GM21526 (cell line): ENCODE data around the gene ADCY2.

Experiments
- ATAC-seq: cut with Tn5 transposase; IDR thresholded peaks from one replicate; pipeline ENCODE4 v1.9.1; 2021; ENCODE audit warnings: moderate library complexity; ENCODE audit not compliant: unreplicated experiment, low FRiP score

ADCY2 gene

DNA sequence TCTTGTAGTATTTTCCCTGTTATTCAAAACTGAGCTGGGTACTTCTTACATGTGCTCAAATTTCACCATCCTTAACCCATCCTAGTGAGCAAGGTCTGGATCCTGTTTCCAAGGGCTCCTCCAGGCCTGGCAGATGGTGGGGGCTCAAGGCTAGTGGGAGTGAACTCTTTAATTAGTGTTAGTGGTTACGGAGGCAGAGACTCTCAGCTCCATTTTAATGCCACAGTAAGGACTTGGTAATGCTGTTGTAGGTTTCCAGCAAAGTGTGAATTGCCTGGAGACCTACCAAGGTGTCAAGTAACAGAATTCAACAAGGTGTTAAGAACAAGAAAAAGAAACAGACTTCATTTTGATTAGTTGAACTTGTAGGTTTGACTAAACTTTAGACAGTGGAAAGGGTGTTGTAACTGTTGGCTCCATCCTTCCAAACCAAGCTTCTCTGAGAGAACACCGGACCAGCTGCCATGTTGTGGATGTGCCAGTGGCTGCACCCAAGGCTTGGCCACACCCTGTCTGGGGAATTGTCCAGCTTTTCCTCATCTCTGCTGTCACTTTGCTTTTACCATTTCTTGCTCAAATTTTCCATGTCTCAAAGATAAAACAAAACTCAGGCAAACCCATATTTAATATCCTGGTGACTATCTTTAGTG is 98.7 kb downstream of the ADCY2 start:
- ATAC-seq, result no peak

DNA sequence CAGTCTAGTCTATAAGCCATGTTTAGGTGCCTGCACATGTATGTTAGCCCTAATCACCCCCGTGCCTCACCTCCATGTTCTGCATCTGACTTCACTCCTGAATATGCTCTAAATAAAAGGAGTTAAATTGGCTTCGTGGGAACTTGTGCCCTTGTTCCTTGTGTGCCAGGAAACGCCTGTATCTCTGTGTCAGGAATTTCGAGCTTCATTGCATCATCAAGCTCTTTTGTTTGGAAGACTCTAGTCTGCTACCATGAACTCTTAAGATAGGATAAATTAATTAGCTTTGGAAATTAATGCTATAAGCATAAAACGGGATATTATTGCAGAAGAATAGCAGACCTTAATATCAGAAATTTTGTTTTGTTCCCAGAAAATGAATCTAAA is 99.2 kb downstream of the ADCY2 start:
- ATAC-seq, result no peak

DNA sequence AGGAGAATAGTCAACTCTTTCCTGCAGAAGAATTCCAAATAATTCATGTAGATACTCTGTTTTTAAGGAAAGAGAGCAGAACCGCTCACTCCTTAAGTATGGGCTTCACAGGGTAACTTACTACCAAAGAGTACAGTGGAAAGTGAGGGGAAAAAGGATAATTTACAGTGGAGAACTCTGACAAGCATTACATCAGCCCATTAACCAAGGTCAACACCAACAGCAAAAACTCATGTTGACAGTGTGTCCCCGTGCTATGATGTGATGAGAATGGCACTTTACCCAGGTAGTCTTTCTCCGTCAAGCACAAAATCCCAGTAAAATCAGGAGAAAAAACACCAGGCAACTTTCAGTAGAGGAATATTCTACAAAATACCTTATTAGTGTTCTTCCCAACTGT is 104.3 kb downstream of the ADCY2 start:
- ATAC-seq, result no peak

DNA sequence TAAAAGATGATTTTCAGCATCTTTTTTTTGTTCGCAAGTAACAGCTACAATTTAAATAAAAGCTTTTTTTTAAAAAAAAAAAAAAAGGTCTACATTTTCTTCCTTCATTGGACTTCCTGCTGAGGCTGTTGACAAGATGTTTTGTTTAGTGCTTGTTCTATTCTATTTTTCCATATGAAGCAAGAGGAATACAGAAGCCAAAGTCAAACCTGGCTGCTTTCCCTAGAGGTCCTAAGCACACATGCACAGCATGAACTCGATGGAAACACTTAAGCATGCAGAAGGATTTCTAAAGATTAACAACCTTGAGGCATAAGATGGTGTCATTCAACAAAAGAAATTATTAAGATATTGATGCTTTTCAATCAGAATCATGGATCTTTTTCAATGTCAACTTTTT is 105.1 kb downstream of the ADCY2 start:
- no peak for ATAC-seq

DNA sequence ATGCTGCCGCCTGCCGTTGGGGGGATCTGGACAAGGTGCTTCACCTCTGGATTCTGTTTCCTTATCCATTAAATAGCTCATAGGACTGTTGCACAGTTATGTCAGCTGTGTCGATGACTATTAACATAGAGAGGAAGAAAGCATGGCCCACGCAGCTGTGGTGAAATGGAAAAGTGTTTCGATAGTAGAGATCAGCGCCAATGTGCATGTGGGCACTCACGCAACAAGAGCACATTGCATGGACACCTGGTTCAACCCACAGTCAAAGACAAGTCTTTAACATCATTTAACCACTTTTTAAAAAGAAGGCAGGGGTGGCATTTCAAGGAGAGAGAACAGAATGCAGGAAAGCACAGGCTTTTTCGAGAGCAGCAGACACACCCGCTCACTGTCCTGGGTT is 107.6 kb downstream of the ADCY2 start:
- no peak for ATAC-seq

DNA sequence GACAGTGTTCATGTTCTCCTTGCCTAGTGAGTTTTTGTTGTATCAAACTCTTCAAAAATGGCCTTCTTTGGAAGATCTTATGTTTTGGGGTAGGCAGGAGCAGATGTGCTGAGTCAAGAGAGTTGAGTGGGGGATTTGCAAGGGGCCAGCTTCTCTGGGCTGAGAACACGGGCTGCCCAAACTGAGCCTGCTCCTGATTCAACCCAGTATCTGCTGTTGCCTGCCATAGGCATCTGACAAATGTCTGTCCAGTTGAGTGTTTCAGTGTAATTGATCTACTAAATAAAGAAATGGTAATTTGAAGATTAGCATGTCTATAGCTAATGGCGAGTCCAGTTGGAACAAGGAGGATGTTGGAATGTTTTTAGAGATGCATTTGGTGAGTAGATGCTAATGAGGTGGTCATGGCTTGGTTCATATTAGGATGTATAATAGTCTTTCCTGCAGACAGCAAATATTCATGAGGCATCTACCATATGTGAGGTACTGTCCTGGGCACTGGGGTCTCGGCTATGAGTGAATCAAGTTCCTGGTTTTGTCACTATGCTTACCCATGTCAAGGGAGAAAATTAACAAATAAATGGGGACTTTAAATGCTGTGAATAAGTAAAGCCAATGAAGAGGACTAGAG is 119.5 kb downstream of the ADCY2 start:
- no peak for ATAC-seq

DNA sequence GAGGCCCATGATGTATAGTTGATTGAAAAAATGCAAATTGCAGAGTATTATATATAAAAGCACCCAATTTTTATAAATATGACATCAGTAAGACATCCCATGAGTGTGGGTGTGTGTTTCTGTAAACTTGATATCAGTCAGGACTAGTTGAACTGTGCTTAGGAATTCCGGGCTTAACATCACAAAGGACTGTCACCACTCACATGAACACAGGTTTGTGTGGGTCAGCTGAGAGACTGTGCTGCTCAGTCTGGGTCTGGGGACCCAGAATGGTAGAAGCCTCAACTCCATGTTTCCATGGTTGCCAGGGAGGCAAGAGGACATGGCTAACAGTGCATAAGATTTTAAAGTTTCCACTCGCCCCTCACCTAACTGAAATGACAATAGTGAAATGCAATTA is 120.3 kb downstream of the ADCY2 start:
- no peak for ATAC-seq

DNA sequence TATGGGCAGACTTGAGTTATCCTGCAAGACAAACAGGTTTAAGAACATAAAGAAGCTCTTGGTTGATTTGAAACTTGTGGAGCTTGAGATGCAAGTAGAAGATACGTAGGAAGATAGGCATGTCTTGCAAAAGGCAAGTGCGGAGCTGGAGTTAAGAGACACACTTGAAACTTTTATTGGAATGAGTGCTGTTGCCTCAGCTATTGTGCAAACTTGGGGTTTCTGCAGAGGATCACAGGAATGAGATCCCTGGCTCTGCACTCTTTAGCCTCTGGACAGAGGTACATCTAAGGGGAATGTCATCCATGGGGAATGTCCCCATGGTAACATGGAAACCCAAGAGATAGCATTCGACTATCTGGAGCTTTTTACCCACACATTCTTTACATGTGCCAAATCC is 121.1 kb downstream of the ADCY2 start:
- no peak for ATAC-seq

DNA sequence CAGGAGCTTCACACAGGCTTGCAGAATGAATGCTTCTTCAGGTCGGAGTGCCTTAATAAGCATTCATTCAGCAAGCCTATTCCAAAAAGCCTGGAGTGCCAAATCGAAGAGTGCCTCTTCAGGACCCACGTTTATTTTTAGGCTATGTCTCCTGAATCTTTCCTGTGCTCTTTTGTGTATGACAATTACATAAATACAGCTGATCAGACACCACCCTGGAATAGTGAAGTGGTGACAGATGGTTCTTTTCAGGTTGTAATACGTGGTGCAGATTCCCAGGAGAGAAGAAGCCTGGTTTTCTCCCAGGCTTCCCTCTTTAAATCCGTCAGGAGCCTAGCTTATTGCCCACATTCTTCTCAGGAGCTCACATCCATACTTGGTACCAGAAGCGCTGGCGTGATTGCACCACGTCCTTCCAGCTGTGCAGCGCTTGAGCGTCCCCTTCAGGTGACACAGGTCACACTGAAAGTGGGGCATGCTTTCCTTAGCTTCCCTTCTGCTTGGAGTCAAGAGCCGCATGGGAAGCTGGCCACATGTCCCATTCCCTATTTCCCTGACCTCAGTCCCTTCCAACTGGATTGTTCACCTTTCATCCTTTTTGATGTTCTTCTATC is 123.1 kb downstream of the ADCY2 start:
- no peak for ATAC-seq

DNA sequence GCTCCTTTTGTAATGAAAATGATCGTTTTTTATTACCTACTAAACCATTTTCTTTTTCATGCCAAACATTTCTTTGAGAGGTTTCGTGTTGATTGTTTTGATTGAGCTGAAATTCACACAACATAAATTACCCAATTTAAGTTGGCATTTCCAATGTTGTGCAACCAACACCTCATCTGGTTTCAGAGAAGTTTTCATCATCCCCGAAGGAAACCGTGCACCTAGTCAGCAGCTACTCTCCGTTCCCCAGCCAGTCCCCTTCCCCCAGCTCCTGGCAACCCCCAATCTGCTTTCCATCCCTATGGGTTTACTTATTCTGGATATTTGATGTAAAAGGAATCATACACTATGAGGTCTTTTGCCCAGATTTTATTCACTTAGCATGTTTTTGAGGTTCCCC is 123.6 kb downstream of the ADCY2 start:
- ATAC-seq, result no peak

DNA sequence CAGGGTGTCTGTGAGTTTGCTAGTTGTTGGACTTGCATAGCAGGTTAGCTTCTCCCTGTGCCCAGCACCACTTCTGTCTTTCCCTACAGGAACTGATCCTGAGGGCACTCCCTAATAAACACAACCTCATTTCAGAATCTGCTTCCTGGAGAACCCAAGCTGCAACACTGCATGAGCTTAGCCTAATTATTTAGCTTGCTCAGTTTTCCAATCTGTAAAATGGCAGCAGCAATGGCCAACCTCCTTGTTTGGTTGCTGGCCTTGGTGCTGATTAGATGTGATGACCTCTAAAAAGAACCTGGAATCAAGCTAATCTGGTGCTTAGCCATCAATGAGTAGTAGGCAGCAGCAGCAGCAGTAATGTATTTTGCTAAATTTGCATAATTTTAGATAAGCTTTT is 133.9 kb downstream of the ADCY2 start:
- ATAC-seq, result no peak

DNA sequence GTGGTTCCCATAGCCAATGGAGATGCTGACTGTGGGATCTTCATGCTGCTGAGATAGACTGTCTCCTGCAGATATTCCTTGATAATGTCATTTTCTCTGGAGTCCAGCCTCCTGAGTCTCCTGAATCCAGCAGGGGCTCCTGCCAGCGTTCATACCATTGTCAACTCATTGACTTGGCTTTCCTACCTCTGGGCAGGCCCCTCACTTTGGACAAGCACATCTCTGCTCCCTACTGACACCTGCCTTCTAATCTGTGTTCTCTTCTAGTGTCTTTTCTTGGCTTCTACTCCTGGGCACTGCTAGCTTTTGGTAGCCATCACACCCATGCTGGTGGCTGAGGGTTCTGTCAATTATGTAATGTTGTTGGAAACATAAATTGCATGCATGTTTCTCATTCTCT is 138.0 kb downstream of the ADCY2 start:
- ATAC-seq, result no peak

DNA sequence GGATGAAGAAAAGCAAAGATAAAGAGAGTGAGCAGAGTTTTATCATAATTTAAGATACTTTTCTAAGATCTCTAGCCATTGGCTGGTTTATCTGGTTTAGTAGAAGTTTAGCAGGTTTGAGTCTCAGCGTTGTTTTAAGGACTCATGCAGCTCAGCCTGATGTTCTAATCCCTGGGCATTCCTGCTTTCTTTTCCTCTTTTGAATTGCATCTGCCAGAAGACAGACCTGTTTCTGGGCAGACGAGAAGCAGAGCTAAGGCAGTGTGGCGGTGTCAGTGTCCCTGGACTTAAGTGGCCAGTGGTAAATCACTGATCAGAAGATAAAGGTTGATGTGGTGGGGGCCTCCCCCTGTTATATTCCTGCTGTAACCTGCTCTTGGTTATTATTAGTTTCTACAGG is 138.6 kb downstream of the ADCY2 start:
- ATAC-seq, result no peak

DNA sequence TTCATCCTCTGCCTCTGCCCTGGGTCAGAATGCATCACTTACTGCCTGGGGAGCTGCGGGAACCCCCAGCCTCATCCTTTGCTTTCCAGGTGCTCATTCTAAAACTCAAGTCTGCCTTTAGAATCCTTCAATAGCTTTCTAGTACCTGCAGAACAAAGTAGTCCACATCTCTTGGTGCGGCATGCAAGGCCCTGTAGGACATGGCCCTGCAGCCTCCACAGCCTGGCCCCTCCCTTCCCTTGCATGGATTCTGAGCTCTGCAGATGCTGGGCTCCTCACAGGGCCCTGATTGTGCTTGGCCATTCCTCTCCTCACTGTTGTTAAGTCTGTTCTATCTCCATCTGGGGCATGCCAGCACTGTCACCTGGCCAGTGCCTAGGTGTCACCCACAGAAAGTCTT is 141.6 kb downstream of the ADCY2 start:
- ATAC-seq, result no peak

DNA sequence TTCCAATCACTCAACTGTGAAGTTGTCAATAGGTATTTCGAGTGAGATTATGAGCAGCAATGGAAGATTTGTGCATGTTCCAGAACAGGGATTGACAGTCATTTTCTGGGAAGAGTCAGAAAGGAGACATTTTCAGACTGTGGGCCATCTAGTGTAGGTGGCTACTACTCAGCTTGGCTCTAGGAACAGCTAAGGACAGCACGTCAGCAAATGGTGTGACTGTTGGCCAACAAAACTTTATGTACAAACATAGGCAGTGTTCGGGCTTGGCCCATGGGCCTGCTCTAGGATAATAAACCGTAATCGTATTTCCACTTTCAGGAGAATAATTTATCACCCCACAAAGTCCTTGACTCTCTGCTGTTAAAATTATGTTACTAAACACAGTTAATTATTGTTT is 143.6 kb downstream of the ADCY2 start:
- no peak for ATAC-seq

DNA sequence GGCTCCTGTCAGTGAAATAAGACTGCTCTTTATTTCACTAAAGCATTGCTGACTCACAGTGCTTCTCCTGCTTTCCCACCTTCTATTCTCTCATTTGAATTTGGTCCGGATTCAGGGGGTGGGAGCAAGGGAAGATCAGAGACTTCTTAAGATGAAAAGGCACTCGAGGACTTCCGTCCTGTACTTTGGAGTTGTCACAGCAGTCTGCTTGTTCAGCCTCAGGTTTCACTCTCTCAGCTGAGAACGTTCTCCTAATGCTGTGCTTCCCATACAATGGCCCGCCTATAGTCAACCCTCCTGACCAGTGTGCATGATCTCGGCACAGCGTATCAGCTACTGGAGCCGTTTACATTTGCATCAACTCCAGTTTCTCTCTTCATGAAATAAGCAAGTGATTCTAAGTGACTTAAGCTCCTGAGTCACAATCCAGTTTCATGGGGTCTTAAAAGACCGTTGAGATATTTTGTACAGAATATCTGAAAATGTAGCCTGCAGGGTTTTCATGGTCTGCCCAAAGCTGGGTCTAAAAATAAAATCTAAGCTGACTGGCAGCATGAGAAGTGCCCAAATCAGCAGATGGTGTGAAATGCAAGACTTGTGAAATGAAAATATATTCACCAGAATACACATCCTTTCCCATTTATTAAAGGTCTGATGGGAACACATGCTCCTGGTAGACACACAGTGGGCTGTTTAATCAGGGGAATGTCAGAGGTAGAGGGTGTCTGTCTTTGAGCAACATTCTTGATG is 145.0 kb downstream of the ADCY2 start:
- no peak for ATAC-seq

DNA sequence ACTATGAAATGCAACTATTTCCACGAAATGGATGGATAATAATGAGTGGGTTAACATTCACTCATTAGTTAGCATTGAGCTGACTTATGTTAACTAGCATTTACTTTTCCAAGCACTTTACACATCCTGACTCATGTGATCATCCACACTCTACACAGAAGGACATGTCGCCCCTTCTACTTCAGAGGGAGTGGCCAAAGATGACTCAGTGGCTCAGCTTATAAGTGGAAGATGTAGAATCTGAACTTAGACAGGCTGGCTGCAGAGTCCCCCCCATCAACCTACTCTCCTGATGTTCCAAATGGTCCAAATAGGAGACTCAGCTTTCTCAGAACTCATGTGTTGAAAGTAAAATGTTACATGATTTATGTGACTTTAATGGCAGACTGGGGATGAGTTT is 146.0 kb downstream of the ADCY2 start:
- ATAC-seq, result no peak

DNA sequence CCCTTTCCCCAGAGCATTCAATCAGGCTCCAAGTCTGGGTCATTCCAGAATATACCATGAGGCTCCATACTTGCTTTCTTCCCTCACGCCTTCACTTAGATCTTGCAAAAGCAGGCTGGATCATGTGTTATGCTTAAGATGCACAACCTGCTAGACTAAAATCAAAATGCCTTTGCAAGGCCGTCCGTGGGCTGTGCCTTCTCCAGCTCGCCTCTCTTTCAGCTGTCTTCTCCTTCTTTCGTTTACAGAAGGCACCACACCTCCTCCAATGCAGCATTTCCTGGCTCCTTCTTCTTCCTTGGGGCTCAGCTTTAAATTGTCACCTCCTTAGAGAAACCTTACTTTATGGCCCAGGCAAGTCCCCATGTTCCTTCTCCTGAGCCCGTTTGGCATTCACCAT is 150.6 kb downstream of the ADCY2 start:
- ATAC-seq, result no peak

DNA sequence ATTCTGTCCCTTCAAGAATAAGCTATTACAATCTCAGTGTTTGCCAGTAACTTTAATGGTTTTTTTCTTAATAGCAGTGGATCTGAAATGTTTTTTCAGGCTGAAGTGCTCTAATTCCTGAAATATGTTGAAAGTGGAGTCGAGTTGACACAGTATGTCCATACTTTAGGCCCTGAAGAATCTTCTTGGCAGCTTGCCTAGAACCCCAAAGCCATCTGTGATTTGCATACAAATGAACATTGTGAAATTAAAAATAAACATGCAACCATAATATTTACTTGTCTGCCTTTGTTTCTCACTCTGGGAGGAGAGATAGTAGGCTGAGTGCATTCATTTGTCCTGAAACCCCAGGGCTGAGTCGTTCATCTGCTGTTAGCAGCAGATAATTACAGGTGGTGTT is 152.7 kb downstream of the ADCY2 start:
- ATAC-seq, result no peak

DNA sequence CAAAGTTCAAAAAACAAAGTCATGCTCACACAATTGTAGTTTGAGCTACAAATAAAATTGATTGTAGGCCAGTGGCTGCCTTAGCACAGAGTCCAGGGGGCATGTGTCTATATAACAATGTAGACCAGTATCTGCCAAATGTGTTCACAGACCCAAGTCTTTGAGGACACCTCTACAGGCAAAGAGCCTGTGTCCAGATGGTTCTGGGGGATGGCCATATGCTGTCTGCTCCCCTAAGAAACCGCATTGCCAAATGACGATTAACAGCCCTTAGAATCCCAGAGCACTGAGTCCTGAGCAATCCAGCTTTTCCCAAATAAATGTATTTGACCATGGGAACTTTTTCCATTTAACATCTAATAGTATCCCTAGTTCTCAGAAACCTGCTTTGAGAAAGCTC is 169.6 kb downstream of the ADCY2 start:
- ATAC-seq, result no peak

DNA sequence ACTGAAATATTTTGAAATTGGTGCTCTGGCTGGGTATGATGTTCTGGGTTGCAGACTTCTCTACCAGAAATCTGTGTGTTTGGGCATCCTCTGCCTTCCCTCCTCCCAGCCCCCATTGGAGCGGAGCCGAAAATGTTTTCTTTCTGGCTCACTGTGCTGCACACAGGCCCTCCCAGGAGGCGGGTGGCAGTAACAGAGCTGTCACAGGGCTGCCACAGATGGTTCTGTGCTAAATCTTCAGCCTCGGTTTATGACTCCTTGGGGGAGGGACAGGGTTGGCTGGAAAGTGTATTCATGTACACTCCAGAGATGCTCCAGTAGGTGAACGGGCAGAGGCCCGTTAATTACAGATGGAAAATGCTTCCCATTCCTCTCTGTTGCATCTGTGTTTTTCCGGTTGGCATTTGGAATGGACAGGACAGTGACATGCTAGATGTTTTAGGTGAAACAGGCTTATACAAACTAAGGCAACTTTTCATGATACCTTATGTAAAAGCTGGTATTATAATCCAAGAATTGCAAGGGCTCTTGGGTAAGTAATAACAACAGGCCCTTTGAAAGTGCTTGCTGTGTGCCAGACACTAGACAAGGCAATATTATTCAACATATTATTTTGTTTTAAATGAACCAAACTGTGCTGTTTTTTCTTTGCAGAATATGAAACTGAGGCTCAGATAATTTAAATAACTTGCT is 180.2 kb downstream of the ADCY2 start:
- no peak for ATAC-seq
